Fibroblast of pulmonary artery (primary cell): ENCODE measurements around the gene SSBP2.
A peak's percentile ranks its signal among the peaks of the same experiment; 100 is the strongest.

Experiments
- DNase-seq: peaks from one replicate; pipeline ENCODE4 v3.0.0-alpha.2; 2010; ENCODE audit warnings: low read depth
- H3K4me3 ChIP-seq: replicated peaks from 2 replicates; pipeline ENCODE4 v1.5.1; 2011; ENCODE audit warnings: low read depth, mild to moderate bottlenecking, control low read depth, low read length, moderate library complexity
- CTCF ChIP-seq: IDR thresholded peaks from 2 replicates; pipeline ENCODE4 v1.5.1; 2011; ENCODE audit warnings: mild to moderate bottlenecking, control low read depth, low read length, inconsistent platforms; ENCODE audit errors: missing control alignments

The SSBP2 gene

GRCh38 chr5:81657386-81657785 lies 93.5 kb downstream of the SSBP2 start:
- TF ChIP-seq CTCF = no peak
- H3K4me3 ChIP-seq = no peak overlapping the region

GRCh38 chr5:81656783-81657182 lies 94.1 kb downstream of the SSBP2 start:
- no peak for DNase-seq
- no peak for TF ChIP-seq CTCF
- H3K4me3 ChIP-seq = no peak overlapping the region

More at GRCh38 chr5:81657386-81657785, 93.5 kb downstream of the SSBP2 start:
- no peak for DNase-seq

GRCh38 chr5:81650987-81651386 lies 99.9 kb downstream of the SSBP2 start:
- no peak for DNase-seq
- no peak for TF ChIP-seq CTCF
- H3K4me3 ChIP-seq = no peak overlapping the region

GRCh38 chr5:81646469-81646995 lies 104.4 kb downstream of the SSBP2 start:
- no peak overlapping the region for H3K4me3 ChIP-seq
- no peak for DNase-seq
- TF ChIP-seq CTCF = no peak

GRCh38 chr5:81642210-81642609 lies 108.7 kb downstream of the SSBP2 start:
- DNase-seq = no peak
- H3K4me3 ChIP-seq = no peak overlapping the region
- TF ChIP-seq CTCF = no peak

- DNase-seq = peak; percentile 7
- TF ChIP-seq CTCF = no peak
- H3K4me3 ChIP-seq = no peak overlapping the region
Measured at GRCh38 chr5:81639556-81639955, 111.3 kb downstream of the SSBP2 start.

GRCh38 chr5:81638471-81638870 lies 112.4 kb downstream of the SSBP2 start:
- peak; percentile 3 for DNase-seq
- H3K4me3 ChIP-seq = no peak overlapping the region
- TF ChIP-seq CTCF = no peak
